Measurements from ENCODE around the gene LITAF.

LITAF gene

GRCh38 chr16:11618107-11618717, 31.5 kb upstream of the LITAF start:
- no peak overlapping the region for H2AFZ ChIP-seq (ENCODE audit: low read depth, low read length, severe bottlenecking)
- no peak overlapping the region for H3K4me3 ChIP-seq (ENCODE audit: insufficient read depth, low read length, poor library complexity, severe bottlenecking)
- H3K9me3 ChIP-seq (ENCODE audit: insufficient read depth, low read length) = no peaks in the 10 kb centered on the region
- no peak overlapping the region for H3K27ac ChIP-seq (ENCODE audit: low read depth, low read length)
- no peak for TF ChIP-seq CTCF (IDR thresholded peaks at IDR 0.05; ENCODE audit: insufficient read depth, low read length, poor library complexity, severe bottlenecking)
- TF ChIP-seq EZH2phosphoT487 (conservative IDR thresholded peaks at IDR 0.05; ENCODE audit: low read length) = no peak
- H3K9me2 ChIP-seq (replicated peaks; ENCODE audit: insufficient read depth, low read length) = no peaks in the 10 kb centered on the region
- H3K9ac ChIP-seq (ENCODE audit: low read length) = no peak overlapping the region
- H4K20me1 ChIP-seq (ENCODE audit: low read depth, low read length) = no peaks in the 10 kb centered on the region
- H3K36me3 ChIP-seq (ENCODE audit: low read length) = no peaks in the 10 kb centered on the region
- no peaks in the 10 kb centered on the region for H3K79me2 ChIP-seq (ENCODE audit: insufficient read depth, low read length)
- H3F3A ChIP-seq (ENCODE audit: insufficient read depth) = 0 out of 2 replicates have a peak, but pooled peaks cover 5% of the 10 kb centered on the region
- no peaks in the 10 kb centered on the region for H3K27me3 ChIP-seq (ENCODE audit: low read length)
- no peak overlapping the region for H3K4me2 ChIP-seq (ENCODE audit: low read depth, low read length, poor library complexity, severe bottlenecking)

- Histone ChIP-seq H3K27me3 (ENCODE audit: low read length) (no peaks in the 10 kb centered on the region), H3K36me3 (ENCODE audit: low read length) (no peaks in the 10 kb centered on the region), H3K9me2 (replicated peaks; ENCODE audit: insufficient read depth, low read length) (no peaks in the 10 kb centered on the region), H3F3A (ENCODE audit: insufficient read depth) (0 out of 2 replicates have a peak, but pooled peaks cover 5% of the 10 kb centered on the region), H3K9ac (ENCODE audit: low read length) (no peak overlapping the region), H3K4me2 (ENCODE audit: low read depth, low read length, poor library complexity, severe bottlenecking) (no peak overlapping the region), H2AFZ (ENCODE audit: low read depth, low read length, severe bottlenecking) (no peak overlapping the region), H3K79me2 (ENCODE audit: insufficient read depth, low read length) (no peaks in the 10 kb centered on the region), H3K9me3 (ENCODE audit: insufficient read depth, low read length) (no peaks in the 10 kb centered on the region), H3K27ac (ENCODE audit: low read depth, low read length) (no peak overlapping the region), H3K4me3 (ENCODE audit: insufficient read depth, low read length, poor library complexity, severe bottlenecking) (no peak overlapping the region), H4K20me1 (ENCODE audit: low read depth, low read length) (no peaks in the 10 kb centered on the region)
- TF ChIP-seq CTCF (IDR thresholded peaks at IDR 0.05; ENCODE audit: insufficient read depth, low read length, poor library complexity, severe bottlenecking) (no peak), EZH2phosphoT487 (conservative IDR thresholded peaks at IDR 0.05; ENCODE audit: low read length) (no peak)
These were observed 29.2 kb upstream of the LITAF start for GRCh38 chr16:11615748-11616447.

GRCh38 chr16:11614587-11615175, 28.0 kb upstream of the LITAF start:
- Histone ChIP-seq H3K4me3 (ENCODE audit: insufficient read depth, low read length, poor library complexity, severe bottlenecking) (no peak overlapping the region), H3K27ac (ENCODE audit: low read depth, low read length) (no peak overlapping the region), H3K9me2 (replicated peaks; ENCODE audit: insufficient read depth, low read length) (no peaks in the 10 kb centered on the region), H4K20me1 (ENCODE audit: low read depth, low read length) (no peaks in the 10 kb centered on the region), H3K9ac (ENCODE audit: low read length) (no peak overlapping the region), H3K79me2 (ENCODE audit: insufficient read depth, low read length) (no peaks in the 10 kb centered on the region), H3K4me2 (ENCODE audit: low read depth, low read length, poor library complexity, severe bottlenecking) (no peak overlapping the region), H3K27me3 (ENCODE audit: low read length) (no peaks in the 10 kb centered on the region), H2AFZ (ENCODE audit: low read depth, low read length, severe bottlenecking) (no peak overlapping the region), H3F3A (ENCODE audit: insufficient read depth) (0 out of 2 replicates have a peak, but pooled peaks cover 5% of the 10 kb centered on the region), H3K9me3 (ENCODE audit: insufficient read depth, low read length) (no peaks in the 10 kb centered on the region), H3K36me3 (ENCODE audit: low read length) (no peaks in the 10 kb centered on the region)
- TF ChIP-seq EZH2phosphoT487 (conservative IDR thresholded peaks at IDR 0.05; ENCODE audit: low read length) (no peak), CTCF (IDR thresholded peaks at IDR 0.05; ENCODE audit: insufficient read depth, low read length, poor library complexity, severe bottlenecking) (no peak)

Measured in SU-DHL-6 (cell line).